ENCODE results near the gene G6PD. TPM values are rescaled to one million over a fixed set of nuclear protein-coding genes. Genes with fewer than 3 reads are reported as not detected.

The G6PD gene
- 31.3 TPM for total RNA-seq

DNA sequence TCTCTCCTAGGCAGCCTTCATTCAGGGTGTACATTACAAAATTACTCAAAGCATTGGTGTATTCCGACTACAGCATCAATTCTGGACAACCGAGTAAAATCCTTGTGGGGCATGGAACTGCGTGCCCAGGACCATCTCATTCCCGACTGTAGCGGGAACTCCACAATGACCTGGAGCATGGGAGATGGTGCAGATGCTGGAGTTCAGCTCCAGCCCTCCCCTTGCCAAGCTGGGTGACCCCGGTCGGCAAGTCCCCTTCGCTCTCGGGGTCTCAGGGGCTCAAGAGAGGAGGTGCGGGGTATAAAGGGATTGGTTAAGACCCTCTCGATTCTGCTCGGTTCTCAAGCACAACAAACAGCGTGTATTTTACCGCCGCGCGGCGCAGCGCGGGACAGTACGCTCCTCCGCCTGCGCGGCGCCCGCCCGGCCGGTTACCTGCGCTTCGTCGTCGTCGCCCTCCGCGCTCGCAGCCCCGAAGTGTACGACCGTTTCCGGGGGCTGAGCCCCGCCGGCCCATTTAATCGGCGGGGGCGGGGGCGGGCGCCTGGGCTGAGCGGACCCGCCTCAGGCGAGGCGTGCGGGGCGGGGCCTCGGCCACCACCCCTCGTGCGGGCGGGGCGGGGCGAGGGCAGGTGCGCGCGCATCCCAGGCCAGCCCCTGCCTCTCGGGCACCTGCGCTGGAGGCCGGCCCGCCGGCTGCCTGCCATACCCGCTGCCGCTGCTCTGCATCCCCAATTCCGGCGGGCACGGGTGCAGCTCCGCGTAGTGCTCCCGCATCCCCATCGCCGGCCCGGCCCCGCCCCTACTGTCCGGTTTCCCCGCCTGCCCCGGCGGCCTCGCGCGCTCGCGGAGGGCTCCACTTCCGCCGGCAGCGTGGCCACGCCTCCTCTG, at the start of gene G6PD:
G6PD (minus strand) TSS at position 493 of the 891 bp plus-strand sequence. CDS start 691 bp downstream, outside the sequence.

DNA sequence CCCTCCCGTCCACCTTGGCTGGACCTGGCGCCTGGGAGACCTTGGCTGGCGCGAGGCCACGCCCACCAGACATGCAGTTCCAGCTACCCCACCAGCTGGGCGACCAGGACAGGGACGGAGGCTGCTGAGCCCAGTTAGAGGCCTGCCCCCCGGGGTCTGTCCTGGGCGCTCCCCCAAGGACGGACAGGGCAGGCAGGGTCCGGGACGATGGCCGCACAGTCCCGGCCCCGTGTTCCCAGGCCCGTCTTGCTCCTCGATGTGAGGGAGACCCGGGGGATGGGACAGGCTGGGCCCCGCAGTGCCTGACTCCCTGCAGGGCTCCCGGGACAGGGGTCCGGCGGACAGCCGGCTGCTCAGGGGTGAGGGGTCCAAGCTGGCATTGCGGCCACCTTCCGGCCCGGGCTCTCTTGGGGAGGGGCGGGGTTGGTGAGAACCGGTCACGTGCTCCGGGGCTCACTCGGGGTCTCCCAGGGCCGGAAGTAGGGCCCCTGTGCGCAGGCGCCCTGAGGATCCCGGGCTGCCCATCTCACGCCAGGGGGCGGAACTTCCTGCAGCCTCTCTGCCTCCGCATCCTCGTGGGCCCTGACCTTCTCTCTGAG, 38.0 kb upstream of the G6PD start, which contains the start of gene CTAG1A:
CTAG1A (plus strand) TSS at position 549 of the 599 bp plus-strand sequence. CDS start 74 bp downstream, outside the sequence.

GRCh38 chrX:154547245-154548027, 790 bp upstream of the G6PD start, which contains the start of gene IKBKG:
IKBKG (plus strand) TSS chrX:154547620; CDS start chrX:154552003, 4,383 bp downstream.

DNA sequence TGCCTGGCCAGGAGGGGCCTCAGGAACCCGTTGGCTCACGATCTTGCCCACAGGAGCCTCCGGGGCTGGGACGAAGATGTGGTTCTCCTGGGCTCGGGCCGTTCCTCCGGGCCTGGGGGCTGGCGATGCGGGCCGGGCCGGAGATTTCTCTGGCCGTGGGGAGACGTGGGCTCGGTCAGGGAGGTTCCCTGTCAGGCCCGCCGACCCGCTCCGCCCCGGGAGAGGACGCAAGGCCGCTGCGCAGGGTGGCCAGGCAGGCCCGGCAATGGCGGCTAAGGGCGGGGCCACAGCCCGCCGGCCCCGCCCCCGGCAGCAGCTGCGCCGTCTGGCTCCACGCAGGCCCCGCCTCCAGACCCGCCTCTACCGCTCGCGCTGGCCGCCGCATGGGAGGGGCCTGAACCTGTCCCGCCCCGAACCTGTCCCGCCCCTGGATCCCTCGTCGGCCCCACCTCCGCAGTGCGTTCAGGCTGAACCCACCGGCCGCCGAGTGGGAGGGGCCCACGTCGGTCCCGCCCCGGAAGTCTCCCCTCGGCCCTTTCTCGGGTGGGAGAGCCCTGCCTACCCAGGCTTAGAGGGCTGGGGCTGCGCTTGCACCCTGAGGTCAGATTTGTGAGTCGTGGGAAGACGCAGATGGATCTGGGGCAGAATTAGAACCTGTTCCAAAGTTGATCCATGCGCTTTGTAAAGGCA, 30.5 kb downstream of the G6PD start, which contains the start of gene FAM3A:
FAM3A (minus strand) TSS at position 267 of the 690 bp plus-strand sequence. CDS start 460 bp downstream, outside the sequence.

GRCh38 chrX:154490414-154491083, 56.1 kb downstream of the G6PD start, which contains the start of gene SLC10A3:
SLC10A3 (minus strand) TSS chrX:154490629; CDS start chrX:154488940, 1,689 bp downstream.

GRCh38 chrX:154486396-154487207, 60.0 kb downstream of the G6PD start, which contains the start of gene UBL4A:
UBL4A (minus strand) TSS chrX:154486615; CDS start chrX:154486584, 31 bp downstream.

Small RNA genes within 50 kb of the gene (small RNA-seq; reads per million reads assigned to genes)
- not detected for gene RN7SL697P (ENCODE audit: low replicate concordance)

Other genes starting within 250 kb of the G6PD start
- 813 TPM for gene FLNA, start 172.2 kb downstream of the G6PD start, total RNA-seq
- 61.3 TPM for gene EMD, start 167.6 kb downstream of the G6PD start, total RNA-seq
- gene RPL10, start 148.5 kb downstream of the G6PD start, total RNA-seq = 2,753 TPM
- 27.1 TPM for gene DNASE1L1, start 137.6 kb downstream of the G6PD start, total RNA-seq
- 35.7 TPM for gene TAFAZZIN, start 135.3 kb downstream of the G6PD start, total RNA-seq
- 106 TPM for gene ATP6AP1, start 118.2 kb downstream of the G6PD start, total RNA-seq
- gene GDI1, start 109.7 kb downstream of the G6PD start, total RNA-seq = 103 TPM
- 26.0 TPM for gene FAM50A, start 102.7 kb downstream of the G6PD start, total RNA-seq
- 28.7 TPM for gene PLXNA3, start 88.6 kb downstream of the G6PD start, total RNA-seq
- 11.6 TPM for gene LAGE3, start 67.6 kb downstream of the G6PD start, total RNA-seq
- 31.4 TPM for gene UBL4A, start 60.2 kb downstream of the G6PD start, total RNA-seq
- 17.9 TPM for gene SLC10A3, start 56.2 kb downstream of the G6PD start, total RNA-seq
- gene FAM3A, start 30.6 kb downstream of the G6PD start, total RNA-seq = 23.9 TPM
- 14.5 TPM for gene IKBKG, start 774 bp upstream of the G6PD start, total RNA-seq
- gene CTAG1A, start 38.3 kb upstream of the G6PD start, total RNA-seq = not detected
- gene CTAG1B, start 72.4 kb upstream of the G6PD start, total RNA-seq = not detected
- not detected for gene CTAG2, start 106.7 kb upstream of the G6PD start, total RNA-seq
- gene GAB3, start 204.2 kb upstream of the G6PD start, total RNA-seq = 5.3 TPM
- gene DKC1, start 216.0 kb upstream of the G6PD start, total RNA-seq = 20.8 TPM